Cortex of kidney (tissue), 1 donor: ENCODE results near the gene MRPL30.
"Not testable (repeated sequence)": the region's sequence is repeated elsewhere in the genome, so short reads cannot be mapped to it uniquely, and the experiment has no call there.

ENCODE experiments used
- DNase-seq: peaks from one replicate; lab custom pipeline; 2025; lab: John Stamatoyannopoulos, UW

Gene MRPL30

DNA sequence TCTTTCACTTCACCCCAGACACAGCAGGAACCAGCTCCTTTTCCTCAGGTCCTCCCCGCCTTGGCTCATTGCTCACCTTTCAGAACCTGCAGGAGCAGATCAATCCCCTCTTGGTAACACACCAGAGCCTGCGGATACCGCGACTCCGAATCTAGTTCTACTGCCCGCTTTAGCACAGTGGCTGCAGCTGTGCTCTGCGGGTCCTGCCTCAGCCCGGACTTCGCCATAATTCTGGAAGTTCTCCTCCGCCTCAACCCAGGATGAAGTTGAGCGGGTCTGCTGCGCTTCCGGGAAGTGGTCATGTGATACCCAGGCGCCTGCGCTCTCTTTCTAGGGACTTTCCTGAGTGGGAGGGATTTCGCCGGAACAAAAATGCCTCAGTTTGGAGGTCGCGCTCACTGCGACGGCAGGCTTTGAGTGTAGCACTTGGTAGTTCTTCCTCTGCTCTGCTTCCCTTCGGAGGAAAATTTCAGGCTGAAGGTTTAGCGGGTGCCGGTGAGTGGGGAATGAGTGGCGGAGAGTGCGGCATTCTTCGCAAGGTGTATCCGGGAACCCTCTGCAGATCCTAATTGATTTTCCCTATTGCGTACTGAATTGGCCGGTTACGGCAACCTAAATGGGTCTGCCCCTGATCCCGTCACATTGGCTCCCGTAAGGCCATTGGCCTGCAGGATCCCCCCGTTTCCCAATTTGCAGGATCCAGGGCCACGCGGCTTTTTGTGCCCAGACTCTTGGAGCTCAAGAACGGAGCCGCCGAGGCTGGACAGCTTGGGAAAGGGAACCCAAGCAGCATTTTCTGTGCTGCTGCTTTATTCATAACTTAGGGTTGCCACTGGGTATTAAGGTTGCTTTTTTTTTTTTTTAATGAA is at the start of gene MRPL30, which contains the start of gene MITD1:
MRPL30 (plus strand) TSS at position 430 of the 869 bp plus-strand sequence. CDS start 5,020 bp downstream, outside the sequence.
MITD1 (minus strand) TSS at position 304 of the 869 bp plus-strand sequence; CDS start at position 227, 77 bp downstream.
- DNase-seq = peak; percentile 34

DNA sequence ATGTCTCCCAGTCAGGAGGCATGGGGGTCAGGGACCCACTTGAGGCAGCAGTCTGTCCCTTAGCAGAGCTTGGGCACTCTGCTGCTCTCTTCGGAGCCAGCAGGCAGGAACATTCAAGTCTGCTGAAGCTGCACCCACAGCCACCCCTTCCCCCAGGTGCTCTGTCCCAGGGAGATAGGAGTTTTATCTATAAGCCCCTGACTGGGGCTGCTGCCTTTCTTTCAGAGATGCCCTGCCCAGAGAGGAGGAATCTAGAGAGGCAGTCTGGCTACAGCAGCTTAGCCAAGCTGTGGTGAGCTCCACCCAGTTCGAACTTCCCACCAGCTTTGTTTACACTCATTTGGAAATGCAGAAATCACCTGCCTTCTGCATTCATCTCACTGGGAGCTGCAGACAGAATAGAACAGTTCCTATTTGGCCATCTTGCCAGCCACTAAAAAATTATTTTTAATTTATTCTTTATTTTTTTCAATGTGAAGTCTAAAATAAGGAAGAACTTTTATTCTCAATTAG is 45.9 kb upstream of the MRPL30 start:
- not testable (repeated sequence) for DNase-seq

DNA sequence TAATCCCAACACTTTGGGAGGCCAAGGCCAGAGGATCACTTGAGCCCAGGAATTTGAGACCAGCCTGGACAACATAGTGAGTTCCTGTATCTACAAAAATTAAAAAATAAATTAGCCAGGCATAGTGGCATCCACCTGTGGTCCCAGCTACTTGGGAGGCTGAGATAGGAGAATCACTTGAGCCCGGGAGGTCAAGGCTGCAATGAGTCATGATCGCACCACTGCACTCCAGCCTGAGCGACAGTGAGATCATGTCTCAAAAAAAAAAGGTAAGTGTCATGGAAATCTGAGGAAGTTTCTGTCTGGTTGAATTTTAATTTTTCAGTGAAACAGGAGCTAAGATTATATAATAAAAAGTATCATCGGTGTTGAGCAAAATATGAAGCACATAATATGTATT is 42.0 kb upstream of the MRPL30 start:
- no peak for DNase-seq

DNA sequence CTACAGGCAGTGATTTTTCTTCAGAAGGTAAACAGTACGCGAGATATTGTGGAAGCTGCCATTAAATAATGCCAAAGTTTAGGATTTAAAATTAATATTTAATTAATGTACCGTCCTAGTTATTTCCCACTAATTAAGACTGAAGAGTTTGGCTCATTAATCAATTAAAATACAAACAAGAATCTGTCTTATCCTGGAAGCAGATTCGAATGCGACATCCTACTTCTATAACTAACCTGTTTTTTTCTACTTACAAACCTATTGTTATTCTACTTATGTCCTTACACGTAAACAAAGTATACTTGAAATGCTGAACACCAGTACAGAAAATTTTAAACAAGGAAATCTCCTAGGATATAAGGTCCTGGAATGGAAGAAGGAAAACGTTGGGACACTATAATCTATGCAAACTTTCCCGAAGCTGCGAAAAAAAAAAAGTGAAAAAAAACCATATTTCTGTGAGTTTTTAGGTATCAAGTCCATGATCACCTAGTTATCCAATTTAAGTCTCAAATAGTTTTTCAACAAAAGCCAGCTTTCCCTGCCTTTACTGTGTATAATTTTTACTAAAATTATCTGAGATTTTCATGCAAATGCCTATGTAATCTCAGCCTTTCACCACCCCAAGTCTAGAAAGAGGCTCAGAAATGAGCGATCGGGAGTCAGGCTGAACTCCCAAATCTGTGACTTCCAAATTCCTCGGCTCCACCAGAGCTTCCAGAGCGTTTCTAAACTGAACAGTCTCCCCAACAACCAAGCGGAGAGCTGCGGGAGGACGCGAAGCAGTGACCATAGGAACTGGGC is 40.7 kb upstream of the MRPL30 start:
- no peak for DNase-seq

DNA sequence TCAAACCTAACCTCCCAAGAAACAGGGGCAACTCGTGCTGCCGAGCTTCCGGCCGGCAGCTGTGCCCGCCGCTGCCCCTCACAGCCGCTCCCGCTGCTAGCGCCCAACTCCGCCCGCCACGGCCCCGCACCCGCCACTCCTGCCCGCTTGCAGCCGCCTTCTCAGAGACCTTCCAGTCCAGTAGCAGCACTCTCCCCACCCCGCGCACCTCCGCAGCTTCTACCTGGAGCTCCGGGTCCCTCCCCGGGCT is 40.2 kb upstream of the MRPL30 start:
- DNase-seq = no peak

DNA sequence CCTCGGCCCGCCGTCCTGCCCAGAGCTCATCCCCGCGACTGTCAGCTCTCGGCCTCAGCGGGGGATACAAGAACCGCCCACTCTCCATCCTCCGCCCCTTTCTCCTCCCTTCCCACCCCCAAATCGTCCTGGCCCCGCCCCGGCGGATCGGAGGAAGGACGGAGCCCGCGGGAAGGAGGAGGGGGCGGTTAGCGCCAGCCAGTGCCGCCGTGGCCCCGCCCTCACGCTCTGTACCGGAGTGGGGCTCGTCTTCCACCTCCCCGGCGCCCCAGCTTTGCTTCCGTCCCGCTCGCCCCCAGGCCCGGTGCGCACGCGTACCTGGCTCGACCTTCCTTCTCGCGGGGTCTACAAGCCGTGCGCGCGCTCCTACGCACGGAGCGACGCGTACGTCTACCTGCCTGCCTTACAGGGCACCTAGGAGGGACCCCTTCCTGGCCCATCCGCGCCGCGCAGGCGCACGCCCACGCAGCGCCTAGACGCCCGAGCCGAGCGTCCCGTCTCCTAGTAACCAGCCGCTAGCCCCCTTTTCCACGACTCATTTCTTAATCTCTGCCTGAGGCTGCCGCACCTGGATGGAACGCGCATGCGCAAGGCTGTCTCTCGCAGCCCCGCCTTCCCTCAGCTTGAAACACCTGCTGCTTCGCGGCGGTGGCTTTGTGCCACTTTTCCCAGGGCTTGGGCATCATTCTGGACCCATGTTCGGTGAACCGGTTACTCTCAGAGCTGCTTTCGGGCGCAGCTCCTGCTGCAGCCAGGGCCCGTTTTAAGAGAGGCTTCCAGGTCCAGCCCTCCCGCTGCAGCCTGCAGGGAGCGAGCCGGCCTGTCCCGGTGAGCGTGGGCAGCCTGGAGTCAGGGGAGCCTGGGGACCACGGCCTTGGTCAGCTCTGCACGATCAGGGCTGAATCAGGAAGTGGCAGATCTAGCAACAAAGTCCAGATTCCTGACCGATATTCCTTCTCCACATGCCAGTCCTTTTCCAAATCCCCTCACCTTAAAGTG is 39.6 kb upstream of the MRPL30 start, which contains the start of gene C2orf15:
C2orf15 (plus strand) TSS at position 598 of the 999 bp plus-strand sequence. CDS start 8,852 bp downstream, outside the sequence.
- DNase-seq = peak; percentile 72

DNA sequence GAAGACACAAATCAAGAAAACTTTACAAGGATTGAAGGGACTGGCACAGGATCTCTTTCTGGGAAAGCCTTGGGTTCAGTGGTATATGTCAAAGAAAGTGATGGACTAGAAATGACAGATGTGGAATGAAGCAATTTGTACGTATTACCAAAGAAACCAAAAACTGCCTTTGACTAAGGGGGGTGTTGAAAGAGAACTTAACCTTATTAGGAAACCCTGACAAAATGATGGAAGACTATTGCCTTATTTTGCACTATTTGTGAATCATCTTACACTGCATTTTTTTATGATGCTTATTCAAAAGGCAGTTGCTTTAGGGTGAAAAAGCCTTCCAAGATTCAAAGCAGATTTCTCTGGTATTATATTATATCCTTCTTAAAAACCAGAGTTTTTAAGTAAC is 30.3 kb upstream of the MRPL30 start:
- no peak for DNase-seq

DNA sequence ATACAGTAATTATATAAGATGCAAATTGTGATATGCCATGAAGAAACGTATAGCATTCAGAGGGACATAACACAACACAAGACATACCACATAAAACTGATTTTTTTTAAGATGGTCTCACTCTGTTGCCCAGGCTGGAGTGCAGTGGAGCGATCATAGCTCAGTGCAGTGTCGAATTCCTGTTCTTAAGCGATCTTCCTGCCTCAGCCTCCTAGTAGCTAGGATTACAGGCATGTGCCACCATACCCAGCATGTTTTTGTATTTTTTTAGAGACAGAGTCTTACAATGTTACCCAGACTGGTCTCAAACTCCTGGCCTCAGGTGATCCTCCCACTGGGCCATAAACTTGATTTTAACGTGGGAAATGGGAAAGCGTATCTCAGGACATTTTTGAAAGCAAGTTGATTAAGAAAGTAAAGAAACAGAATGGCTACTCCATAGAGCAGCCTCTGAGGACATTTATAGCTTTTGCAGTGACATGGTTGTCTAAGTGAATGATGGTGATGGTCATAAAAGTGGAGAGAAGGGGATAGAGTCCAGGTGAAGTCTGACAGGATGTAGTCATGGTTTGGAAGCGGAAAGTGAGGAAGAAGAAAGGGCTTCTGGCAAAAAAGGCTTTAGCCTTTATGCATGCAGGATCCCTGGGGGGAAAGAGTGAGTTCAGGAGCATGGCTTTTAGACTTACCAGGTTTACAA is 28.6 kb upstream of the MRPL30 start:
- DNase-seq = no peak

DNA sequence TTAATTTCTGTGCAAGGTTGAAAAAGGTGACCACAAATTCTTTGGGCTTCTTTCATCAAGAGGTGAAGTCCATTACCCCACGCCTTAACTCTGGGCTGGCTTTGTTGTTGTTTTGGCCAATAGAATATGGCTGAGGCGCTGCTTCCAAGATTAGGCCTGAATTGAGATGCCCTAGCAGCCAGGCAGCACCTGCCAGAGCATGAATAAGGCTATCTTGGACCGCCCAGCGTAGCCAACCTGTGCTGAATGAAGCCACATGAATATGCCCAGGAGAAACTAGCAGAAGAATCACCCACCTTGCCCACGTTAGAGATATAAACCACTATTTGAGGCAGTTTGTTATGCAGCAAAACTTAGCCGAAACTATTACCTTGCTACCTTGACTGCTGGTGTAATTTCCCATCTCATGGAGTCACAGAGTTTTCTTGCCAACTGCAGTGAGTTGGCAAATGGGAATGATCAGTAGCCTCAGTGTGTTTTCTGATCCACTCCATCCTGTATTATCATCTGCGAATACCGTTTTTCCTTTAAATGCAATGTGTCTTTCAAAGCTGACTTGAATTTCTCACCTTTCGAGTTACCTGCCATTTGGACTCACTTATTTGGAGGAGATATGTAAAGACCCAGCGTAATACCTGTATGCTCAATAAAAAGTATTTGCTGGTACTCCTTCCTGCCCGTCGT is 26.9 kb upstream of the MRPL30 start:
- DNase-seq = no peak

DNA sequence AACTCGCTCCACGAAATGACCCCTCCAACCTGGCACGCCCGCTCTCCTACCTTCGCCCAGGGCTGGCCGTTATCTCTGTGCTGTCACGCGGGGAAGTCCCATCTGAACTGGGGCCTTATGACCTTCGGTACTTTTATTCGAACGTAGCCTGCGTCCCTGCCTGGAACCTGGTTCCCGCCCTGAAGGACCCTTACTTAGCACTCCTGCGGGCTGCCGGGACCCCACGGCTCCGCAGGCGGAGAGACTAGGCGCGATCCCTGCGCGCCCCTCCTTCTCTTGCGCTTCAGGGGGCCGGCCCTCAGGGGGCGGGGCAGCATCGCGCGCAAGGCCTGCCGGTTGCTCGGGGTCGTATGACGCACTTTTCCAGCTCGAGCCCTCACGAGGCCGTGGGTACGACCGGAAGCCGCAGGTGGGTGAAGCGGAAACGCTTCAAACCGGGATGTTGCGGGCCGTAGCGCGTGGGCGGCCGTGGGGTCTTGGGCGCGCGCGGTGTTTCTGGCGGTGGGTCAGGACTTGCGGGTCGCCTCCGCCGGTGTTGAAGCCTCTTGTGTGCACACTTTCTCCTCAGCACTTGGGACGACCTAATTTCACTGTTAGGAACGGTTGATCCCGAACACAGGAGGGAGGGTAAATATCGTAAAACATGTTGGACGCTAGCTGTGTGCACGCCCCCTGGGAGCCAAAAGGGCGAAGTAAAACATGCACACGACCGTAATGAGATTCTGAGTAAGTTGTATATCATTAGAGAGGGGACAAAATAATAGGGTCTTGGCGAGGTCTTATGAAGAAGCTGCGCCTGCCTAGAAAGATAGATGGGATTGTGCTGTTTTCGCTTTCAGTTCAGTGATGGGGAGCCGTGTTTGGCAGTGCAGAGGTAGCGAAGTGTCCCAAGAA is 26.1 kb upstream of the MRPL30 start, which contains the start of the genes LIPT1 and TSGA10:
LIPT1 (plus strand) TSS at position 325 of the 894 bp plus-strand sequence. CDS start 6,991 bp downstream, outside the sequence.
TSGA10 (minus strand) TSS at position 300 of the 894 bp plus-strand sequence. CDS start 45,503 bp downstream, outside the sequence.
- DNase-seq = peak; percentile 45

DNA sequence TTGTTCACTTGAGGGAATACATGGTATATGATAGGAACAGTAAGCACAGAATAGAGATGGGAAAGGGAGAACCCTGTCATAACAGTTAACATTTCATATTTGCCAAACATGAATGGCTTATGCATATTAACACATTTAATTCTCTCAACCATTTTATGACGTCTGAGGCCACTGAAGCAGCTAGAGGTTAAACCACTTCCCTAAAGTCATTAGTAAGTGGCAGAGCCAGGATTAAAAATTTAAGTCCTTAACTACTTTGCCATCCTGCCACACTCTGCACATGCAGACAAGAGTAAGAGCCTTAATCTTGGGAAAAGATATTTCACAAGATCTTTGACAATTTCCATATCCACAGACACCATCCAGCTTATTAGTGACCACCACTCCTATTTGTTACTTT is 24.1 kb upstream of the MRPL30 start:
- DNase-seq = no peak

DNA sequence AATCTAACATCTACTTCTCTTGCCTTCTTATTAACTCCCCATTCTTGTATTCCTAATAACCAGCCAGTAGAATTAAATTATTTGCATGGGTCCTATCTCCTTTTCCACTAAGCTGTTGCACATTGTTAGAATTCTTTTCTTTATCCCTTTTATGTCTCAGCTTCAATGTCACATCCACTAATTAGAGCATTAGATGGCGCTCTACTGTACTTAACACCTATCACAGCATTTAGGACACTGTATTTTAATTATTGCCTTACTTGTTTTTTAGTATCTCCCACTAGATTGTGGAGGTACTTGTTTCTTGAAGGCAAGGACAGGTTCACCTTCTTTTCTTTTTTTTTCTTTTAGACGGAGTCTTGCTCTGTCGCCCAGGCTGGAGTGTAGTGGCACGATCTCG is 22.4 kb upstream of the MRPL30 start:
- DNase-seq = no peak

DNA sequence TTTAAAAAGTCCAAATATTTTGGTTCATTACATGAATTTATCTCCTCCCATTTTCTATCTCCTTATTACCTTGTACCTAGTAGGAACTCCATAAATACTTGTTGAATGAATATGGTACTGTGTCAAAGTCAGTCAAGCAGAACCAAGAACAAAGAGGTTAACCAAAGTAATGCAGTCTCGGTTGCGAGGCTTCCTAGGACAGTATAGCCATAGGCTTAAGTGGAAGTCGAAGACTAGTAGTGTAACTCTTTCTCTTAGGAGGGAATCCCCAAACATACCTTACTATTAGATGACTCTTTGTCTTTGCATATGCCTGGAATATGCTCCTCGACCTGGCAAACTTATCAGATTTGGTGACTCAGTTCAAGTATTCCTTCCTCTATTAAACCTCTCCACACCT is 21.4 kb upstream of the MRPL30 start:
- DNase-seq = no peak

DNA sequence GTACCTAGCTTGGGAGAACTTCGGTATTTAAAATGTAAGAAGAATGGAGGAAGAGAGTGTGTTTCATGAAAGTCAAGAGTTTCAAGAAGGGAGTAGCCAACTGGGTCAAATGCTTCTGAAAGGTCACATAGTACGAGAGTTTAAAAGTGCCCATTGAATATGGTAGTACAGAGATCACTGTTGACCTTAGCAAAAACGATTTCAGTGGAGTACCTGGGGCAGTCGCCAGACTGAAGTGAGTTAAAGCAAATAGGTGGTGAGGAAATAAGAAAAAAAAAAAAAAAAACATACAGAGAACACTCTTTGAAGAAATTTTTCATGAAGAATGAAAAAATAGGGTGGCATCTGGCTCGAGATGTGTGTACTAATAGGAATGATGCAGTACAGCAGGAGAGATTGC is 14.8 kb upstream of the MRPL30 start:
- DNase-seq = no peak

DNA sequence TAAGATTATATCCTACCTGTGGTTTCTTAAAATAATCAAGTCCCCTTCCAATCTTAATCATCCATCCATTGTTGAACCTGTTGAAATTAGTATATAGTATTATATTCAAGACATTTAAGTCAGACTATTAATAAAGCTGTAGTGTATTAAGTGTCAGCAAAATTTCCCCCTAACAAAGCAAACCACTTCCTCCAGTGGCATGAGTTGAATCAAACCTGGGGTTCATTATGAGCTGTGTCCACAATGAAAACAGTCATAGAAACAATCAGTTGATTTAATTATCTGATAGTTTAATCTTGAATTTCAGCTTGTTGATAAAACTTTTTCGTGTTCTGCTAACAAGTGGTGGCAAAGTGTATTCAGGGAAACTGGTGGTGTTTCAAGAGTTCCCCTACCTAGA is 11.4 kb upstream of the MRPL30 start:
- DNase-seq = no peak

DNA sequence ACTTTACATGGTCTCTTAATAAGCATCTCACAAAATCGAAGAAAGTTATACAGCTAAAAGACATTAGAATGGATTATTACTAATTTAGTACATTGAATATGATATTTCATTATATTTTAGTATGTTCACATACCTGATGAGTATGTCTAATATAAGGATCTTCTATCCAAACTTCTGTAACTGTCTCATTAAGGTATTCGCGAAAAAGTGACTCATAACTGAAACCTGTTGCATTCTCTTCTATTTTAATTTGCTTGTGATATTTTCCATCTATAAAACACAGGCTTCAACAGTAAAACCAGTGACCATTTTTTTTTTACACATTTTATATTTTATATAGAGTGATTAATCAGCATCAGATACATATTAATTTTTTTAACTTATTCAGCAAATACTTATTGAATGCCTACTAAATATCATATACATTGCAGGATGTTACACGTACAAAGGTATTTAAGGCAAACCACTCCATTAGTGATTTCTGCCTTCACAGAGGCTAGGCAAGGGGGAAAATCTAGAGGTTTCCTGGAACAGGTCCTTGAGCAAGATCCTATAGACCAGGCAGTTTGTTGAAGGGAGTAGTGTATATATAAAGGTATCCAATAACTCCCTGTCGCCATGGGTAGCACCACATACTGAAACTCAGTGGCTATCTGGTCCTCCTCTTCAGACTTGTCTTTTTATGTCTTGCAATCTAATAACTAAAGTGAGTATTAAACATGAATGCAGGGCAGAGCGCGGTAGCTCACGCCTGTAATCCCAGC is 9.4 kb upstream of the MRPL30 start:
- no peak for DNase-seq

DNA sequence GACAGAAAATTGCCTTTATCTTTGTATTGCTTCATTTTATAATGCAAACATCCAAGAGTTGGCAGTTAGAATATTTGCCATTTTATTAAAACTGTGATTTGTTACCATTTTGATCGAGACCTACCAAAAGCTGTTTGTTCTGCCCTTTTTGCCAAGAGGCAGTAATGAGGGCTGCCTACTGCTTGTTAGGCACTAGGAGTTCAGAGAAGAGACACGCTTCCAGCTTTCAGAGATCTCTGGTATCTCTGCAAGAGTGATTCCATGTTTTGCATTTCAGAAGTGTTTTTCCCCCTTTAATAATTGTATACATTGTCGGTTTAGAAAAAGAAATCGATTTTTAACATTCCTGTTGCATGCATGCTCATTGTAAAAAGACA is 628 bp downstream of the MRPL30 start:
- no peak for DNase-seq

DNA sequence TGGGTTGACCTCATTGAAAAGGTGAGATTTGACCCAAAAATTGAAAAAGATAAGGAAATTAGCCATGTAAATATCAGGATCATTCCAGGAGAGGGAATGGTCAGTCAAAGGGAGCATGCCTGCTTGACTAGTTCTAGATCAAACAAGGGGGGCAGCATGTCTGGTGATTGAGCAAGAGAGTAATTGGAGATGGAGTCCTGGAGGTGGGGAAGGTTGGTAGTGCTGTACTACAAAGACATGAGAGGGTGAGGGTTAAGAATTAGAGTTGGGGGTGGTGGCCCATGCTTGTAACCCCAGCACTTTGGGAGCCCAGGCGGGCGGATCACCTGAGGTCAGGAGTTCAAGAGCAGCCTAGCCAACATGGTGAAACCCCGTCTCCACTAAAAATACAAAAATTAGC is 2.0 kb downstream of the MRPL30 start:
- no peak for DNase-seq
